Cardiac muscle cell (in vitro differentiated cells and primary cell): ENCODE data around the gene NT5C3A. TPM values are rescaled to one million over a fixed set of nuclear protein-coding genes. Genes with fewer than 3 reads are reported as not detected.

Source experiments
- DNase-seq, 2 donors: peaks; one replicate each; pipeline versions ENCODE4 v3.0.0 to v3.0.0-alpha.2; 2010 to 2017; ENCODE audit warnings: low read depth in 1 of 2, low spot score in 1 of 2
- H3K27ac ChIP-seq: fragments of 200-600 bp; sonication (generic); 2 replicates; pipeline ENCODE4 v1.5.1; 2016
- H3K27me3 ChIP-seq: fragments of 200-600 bp; sonication (generic); 2 replicates; pipeline ENCODE4 v1.6.0; 2016; ENCODE audit warnings: control low read depth
- H3K36me3 ChIP-seq: fragments of 200-600 bp; sonication (generic); 2 replicates; pipeline ENCODE4 v1.5.1; 2016; ENCODE audit warnings: control low read depth
- H3K4me1 ChIP-seq: fragments of 200-600 bp; sonication (generic); 2 replicates; pipeline ENCODE4 v1.8.1; 2017; ENCODE audit warnings: low read depth, mild to moderate bottlenecking, mixed run types
- H3K4me3 ChIP-seq: fragments of 200-600 bp; sonication (generic); 2 replicates; pipeline ENCODE4 v1.5.1; 2016; ENCODE audit warnings: mild to moderate bottlenecking
- H3K9me3 ChIP-seq: fragments of 200-600 bp; sonication (generic); 2 replicates; pipeline ENCODE4 v1.5.1; 2017; ENCODE audit warnings: low read depth, mild to moderate bottlenecking, control low read depth
- polyA plus RNA-seq: library from polyadenylated mRNA; unstranded; fragments of >200 nt; fragmentation: Nextera tagmentation; extraction: Ambion mirVana; gene quantifications from 2 replicates; pipeline ENCODE4 v1.2.1, GENCODE V29; 2016
- total RNA-seq: library from RNA; depleted of rRNA; stranded (reverse); fragments of >200 nt; gene quantifications from 2 replicates; pipeline ENCODE4 v1.2.3, GENCODE V29; 2016
- TF ChIP-seq, protein P1 (sequence below): IDR thresholded peaks from 2 replicates; pipeline ENCODE4 v1.5.1; 2012; ENCODE audit warnings: low read depth, mild to moderate bottlenecking, low read length

NT5C3A gene
- total and polyA plus RNA-seq, 2 experiments from 2014 or later, result 26.9 to 37.6 TPM

DNA sequence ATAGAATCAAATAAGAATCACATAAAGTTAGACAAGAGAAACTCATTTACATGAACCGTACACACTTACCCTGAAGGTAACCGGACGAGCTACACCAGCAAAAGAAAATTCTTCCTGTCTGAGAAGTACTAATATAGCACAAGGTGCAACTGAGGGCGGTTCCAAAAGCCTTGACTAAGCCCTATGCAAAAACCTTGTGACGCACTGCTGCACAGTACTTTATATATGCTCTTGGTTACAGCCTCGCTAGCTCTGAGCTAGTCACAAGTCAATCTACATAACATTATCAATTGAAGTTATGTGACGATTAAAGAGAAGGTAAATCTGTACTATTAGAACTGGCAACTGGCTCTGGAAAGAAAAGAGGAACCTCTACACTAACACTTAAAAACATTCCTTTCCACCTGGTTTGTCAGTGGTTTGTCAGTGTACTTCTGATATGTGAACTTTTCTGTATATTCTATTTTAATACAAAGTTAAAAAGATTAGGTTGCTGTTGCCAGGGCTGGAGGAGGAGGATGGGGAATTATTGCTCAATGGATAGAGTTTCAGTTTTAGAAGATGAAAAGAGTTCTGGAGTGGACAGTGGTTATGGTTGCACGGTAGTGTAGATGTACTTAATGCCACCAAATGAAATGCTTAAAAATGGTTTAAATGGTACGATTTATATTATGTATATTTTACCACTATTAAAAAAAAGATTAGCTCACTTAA is 21.6 kb downstream of the NT5C3A start:
- peak overlapping the region; percentile 18 for H3K27ac ChIP-seq
- no peaks in the 10 kb centered on the region for H3K27me3 ChIP-seq
- H3K4me3 ChIP-seq, result no peak overlapping the region
- TF ChIP-seq, protein P1, sequence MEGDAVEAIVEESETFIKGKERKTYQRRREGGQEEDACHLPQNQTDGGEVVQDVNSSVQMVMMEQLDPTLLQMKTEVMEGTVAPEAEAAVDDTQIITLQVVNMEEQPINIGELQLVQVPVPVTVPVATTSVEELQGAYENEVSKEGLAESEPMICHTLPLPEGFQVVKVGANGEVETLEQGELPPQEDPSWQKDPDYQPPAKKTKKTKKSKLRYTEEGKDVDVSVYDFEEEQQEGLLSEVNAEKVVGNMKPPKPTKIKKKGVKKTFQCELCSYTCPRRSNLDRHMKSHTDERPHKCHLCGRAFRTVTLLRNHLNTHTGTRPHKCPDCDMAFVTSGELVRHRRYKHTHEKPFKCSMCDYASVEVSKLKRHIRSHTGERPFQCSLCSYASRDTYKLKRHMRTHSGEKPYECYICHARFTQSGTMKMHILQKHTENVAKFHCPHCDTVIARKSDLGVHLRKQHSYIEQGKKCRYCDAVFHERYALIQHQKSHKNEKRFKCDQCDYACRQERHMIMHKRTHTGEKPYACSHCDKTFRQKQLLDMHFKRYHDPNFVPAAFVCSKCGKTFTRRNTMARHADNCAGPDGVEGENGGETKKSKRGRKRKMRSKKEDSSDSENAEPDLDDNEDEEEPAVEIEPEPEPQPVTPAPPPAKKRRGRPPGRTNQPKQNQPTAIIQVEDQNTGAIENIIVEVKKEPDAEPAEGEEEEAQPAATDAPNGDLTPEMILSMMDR, result no peak
- H3K9me3 ChIP-seq, result no peaks in the 10 kb centered on the region
- H3K36me3 ChIP-seq, result no peaks in the 10 kb centered on the region
- peaks cover 29% of the 10 kb centered on the region for H3K4me1 ChIP-seq
- DNase-seq, result peak; percentile 20 to 36

DNA sequence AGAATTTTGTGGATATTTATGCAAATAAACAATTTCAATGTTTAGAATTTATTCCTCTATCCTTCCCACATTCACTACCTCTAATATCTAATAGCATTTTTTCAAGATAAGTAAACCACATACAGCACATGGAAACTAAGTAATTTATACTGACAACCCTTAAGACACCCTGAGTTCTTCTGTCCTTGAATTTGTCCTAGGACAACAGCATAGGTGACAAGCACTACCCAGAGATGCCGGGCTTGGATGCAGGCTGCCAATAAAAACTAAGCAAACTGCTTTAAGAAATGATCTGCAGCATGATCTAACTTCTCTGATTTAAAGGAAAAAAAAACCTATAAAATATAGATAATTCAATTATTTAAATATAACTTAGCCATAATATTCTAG is 22.7 kb downstream of the NT5C3A start:
- H3K27ac ChIP-seq, result no peak overlapping the region

DNA sequence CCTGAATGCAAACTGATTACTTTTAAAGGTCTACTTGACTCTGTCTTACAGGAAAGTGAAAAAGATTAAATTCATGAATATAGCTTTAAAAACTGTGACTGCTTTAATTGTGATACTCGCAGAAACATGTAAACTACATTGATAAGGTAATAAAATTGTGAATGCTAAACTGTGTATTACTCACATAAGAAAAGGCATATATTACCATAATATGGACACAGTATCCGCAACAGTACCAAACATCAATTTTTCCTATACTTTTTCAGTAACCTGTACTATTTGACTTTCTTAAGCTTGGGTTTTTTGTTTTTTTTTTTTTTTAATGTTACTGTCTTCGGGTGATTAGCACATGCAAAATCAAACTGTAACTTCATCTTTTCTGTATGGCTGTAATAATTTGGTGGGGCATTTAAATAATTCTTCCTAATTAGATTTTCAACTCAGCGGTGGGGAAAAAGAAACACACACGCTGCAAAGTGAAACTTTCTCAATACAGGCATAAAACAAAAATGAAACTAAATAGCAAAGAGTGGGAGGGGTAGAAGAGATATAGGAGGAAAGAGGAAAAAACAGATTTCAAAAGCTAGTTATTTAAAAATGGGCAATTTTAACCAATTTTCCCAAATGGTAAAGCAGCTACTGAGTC is 23.2 kb downstream of the NT5C3A start:
- no peak overlapping the region for H3K4me3 ChIP-seq
- H3K9me3 ChIP-seq, result no peaks in the 10 kb centered on the region
- DNase-seq, result peak in 1 of 2 donors; percentile 38
- H3K27me3 ChIP-seq, result no peaks in the 10 kb centered on the region
- H3K36me3 ChIP-seq, result no peaks in the 10 kb centered on the region
- no peak overlapping the region for H3K27ac ChIP-seq
- TF ChIP-seq, protein P1, result no peak
- H3K4me1 ChIP-seq, result peaks cover 29% of the 10 kb centered on the region

More for the DNA sequence above, 22.7 kb downstream of the NT5C3A start:
- H3K36me3 ChIP-seq, result no peaks in the 10 kb centered on the region
- no peak overlapping the region for H3K4me3 ChIP-seq
- no peaks in the 10 kb centered on the region for H3K9me3 ChIP-seq
- TF ChIP-seq, protein P1, result no peak
- H3K27me3 ChIP-seq, result no peaks in the 10 kb centered on the region
- H3K4me1 ChIP-seq, result peaks cover 29% of the 10 kb centered on the region
- no peak for DNase-seq

DNA sequence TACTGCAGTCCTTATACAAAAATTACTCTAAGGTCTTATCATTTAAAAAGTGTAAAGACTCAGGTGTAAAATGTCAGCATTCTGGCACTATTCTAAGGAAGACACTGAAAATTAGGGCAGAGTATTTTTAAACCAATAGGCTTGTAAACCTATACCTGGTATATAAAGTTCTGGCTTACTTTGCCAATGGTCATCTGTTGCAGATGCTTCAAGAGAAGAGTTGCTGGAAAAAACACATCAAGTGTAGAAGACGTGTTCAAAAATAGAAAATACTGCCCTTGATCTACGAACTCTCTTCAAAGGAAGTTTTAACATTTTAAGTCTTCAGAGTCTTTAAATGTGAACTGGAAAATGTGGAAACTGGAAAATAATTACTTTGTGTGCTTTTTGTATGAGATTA is 23.9 kb downstream of the NT5C3A start:
- Histone ChIP-seq H3K27ac (peak overlapping the region; percentile 48), H3K9me3 (no peaks in the 10 kb centered on the region), H3K27me3 (no peaks in the 10 kb centered on the region), H3K36me3 (no peaks in the 10 kb centered on the region), H3K4me3 (no peak overlapping the region), H3K4me1 (peaks cover 29% of the 10 kb centered on the region)
- TF ChIP-seq, protein P1, result no peak
- DNase-seq, result no peak

DNA sequence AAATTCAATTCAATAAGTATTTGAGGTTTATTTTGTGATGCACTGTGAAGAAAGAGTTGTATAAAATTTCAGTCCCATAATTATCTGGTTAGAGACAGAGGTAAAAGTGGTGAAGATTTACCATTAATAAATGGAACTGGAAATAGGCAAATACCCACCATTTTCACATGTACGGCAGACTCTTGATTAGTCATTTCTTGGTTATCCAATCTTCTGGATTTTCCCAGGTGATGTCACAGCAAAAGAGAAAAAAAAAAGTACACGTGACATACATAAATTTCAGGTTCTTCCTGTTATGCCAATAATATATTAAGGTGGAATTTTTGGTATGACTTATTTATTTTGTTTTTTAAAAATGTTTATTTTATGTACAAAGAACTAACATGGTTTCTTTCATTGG is 26.8 kb downstream of the NT5C3A start:
- Histone ChIP-seq H3K9me3 (no peaks in the 10 kb centered on the region), H3K36me3 (no peaks in the 10 kb centered on the region), H3K27ac (no peak overlapping the region), H3K4me1 (peaks cover 17% of the 10 kb centered on the region), H3K4me3 (no peak overlapping the region), H3K27me3 (no peaks in the 10 kb centered on the region)
- no peak for DNase-seq
- TF ChIP-seq, protein P1, result no peak
